SW480 (cell line): ENCODE measurements around the gene STARD3.

ENCODE experiments used
- DNase-seq: peaks from one replicate; pipeline ENCODE4 v3.0.0-alpha.2; 2016; ENCODE audit warnings: low spot score

The STARD3 gene

GRCh38 chr17:39660397-39661385, 23.7 kb downstream of the STARD3 start:
- no peak for DNase-seq

GRCh38 chr17:39661744-39662541, 25.0 kb downstream of the STARD3 start:
- no peak for DNase-seq

GRCh38 chr17:39662551-39663339, 25.8 kb downstream of the STARD3 start:
- no peak for DNase-seq

- no peak for DNase-seq
Observed at GRCh38 chr17:39663340-39663687, 26.4 kb downstream of the STARD3 start.

GRCh38 chr17:39663688-39664580, 27.0 kb downstream of the STARD3 start:
- DNase-seq, result peak; percentile 23

GRCh38 chr17:39664581-39665561, 27.9 kb downstream of the STARD3 start, which contains the start of gene TCAP:
TCAP (plus strand) TSS chr17:39665349; CDS start chr17:39665360, 11 bp downstream.
- DNase-seq, result no peak

- peak; percentile 34 for DNase-seq
Observed at GRCh38 chr17:39665642-39666224, 28.8 kb downstream of the STARD3 start.

- no peak for DNase-seq
Observed at GRCh38 chr17:39666231-39666600, 29.3 kb downstream of the STARD3 start.

- DNase-seq, result no peak
Observed at GRCh38 chr17:39666601-39667261, 29.8 kb downstream of the STARD3 start.

GRCh38 chr17:39667262-39667944, 30.5 kb downstream of the STARD3 start:
- DNase-seq, result peak; percentile 25

GRCh38 chr17:39667945-39668924, 31.3 kb downstream of the STARD3 start, which contains the start of gene PNMT:
PNMT (plus strand) TSS chr17:39668453; CDS start chr17:39668476, 23 bp downstream.
- peak; percentile 61 for DNase-seq

GRCh38 chr17:39669897-39670735, 33.2 kb downstream of the STARD3 start:
- no peak for DNase-seq

- no peak for DNase-seq
Observed at GRCh38 chr17:39670746-39671145, 33.8 kb downstream of the STARD3 start.

GRCh38 chr17:39671651-39672521, 34.9 kb downstream of the STARD3 start:
- DNase-seq, result peak; percentile 38
